ENCODE data around the gene TTLL13. TPM values are rescaled to one million over a fixed set of nuclear protein-coding genes. Genes with fewer than 3 reads are reported as not detected.
"Not testable (repeated sequence)": the region's sequence is repeated elsewhere in the genome, so short reads cannot be mapped to it uniquely, and the experiment has no call there.

The TTLL13 gene
- total RNA-seq, 1 experiment from 2014 or later: not detected

- no TSS peak for BruUV-seq (replicated peaks)
- H3K79me2 ChIP-seq (ENCODE audit: low read length): no peaks in the 10 kb centered on the region
- TF ChIP-seq EZH2phosphoT487 (IDR thresholded peaks at IDR 0.05; ENCODE audit: borderline replicate concordance, low read length) (no peak), CTCF (conservative IDR thresholded peaks at IDR 0.05; ENCODE audit: low read depth, low read length) (no peak), EZH2 (IDR thresholded peaks at IDR 0.05; ENCODE audit: low read length, unreplicated experiment) (no peak)
- no peak for DNase-seq
- no peak overlapping the region for H2AFZ ChIP-seq (ENCODE audit: low read length)
- H3F3A ChIP-seq (ENCODE audit: low read length, unreplicated experiment): no peaks in the 10 kb centered on the region
- no peaks in the 10 kb centered on the region for H3K4me1 ChIP-seq (ENCODE audit: insufficient read depth, low read length)
- POLR2A ChIA-PET (ENCODE audit: unreplicated experiment): no interaction called here
- H3K9me3 ChIP-seq (ENCODE audit: low read length): no peaks in the 10 kb centered on the region
- no peak for ATAC-seq
- intact Hi-C loops (cut with micrococcal nuclease): no loop called here
- no peak overlapping the region for H3K27ac ChIP-seq (ENCODE audit: low read length)
- H3K9me2 ChIP-seq (replicated peaks; ENCODE audit: low read length): no peaks in the 10 kb centered on the region
- no peak overlapping the region for H3K4me2 ChIP-seq (ENCODE audit: low read length)
- H4K20me1 ChIP-seq (ENCODE audit: low read length): no peaks in the 10 kb centered on the region
- H3K36me3 ChIP-seq (ENCODE audit: low read depth, low read length): no peaks in the 10 kb centered on the region
- H3K9ac ChIP-seq (ENCODE audit: low read length): no peak overlapping the region
- H3K27me3 ChIP-seq (ENCODE audit: low read length): no peaks in the 10 kb centered on the region
- CTCF ChIA-PET: no interaction called here
- H3K4me3 ChIP-seq (ENCODE audit: low read length): no peak overlapping the region
Measured at GRCh38 chr15:90294601-90295269, 45.4 kb downstream of the TTLL13 start.

GRCh38 chr15:90295270-90295648 lies 45.9 kb downstream of the TTLL13 start:
- BruUV-seq (replicated peaks): no TSS peak
- no peak for TF ChIP-seq EZH2phosphoT487 (IDR thresholded peaks at IDR 0.05; ENCODE audit: borderline replicate concordance, low read length)
- no peak for TF ChIP-seq EZH2 (IDR thresholded peaks at IDR 0.05; ENCODE audit: low read length, unreplicated experiment)
- no peak for TF ChIP-seq CTCF (conservative IDR thresholded peaks at IDR 0.05; ENCODE audit: low read depth, low read length)
- no peaks in the 10 kb centered on the region for H3K9me3 ChIP-seq (ENCODE audit: low read length)
- DNase-seq: no peak
- no peaks in the 10 kb centered on the region for H4K20me1 ChIP-seq (ENCODE audit: low read length)
- ChIA-PET POLR2A (ENCODE audit: unreplicated experiment) (no interaction called here), CTCF (no interaction called here)
- no peaks in the 10 kb centered on the region for H3K36me3 ChIP-seq (ENCODE audit: low read depth, low read length)
- no peak overlapping the region for H3K4me3 ChIP-seq (ENCODE audit: low read length)
- H3K9me2 ChIP-seq (replicated peaks; ENCODE audit: low read length): no peaks in the 10 kb centered on the region
- H2AFZ ChIP-seq (ENCODE audit: low read length): no peak overlapping the region
- no peak overlapping the region for H3K9ac ChIP-seq (ENCODE audit: low read length)
- no peaks in the 10 kb centered on the region for H3K4me1 ChIP-seq (ENCODE audit: insufficient read depth, low read length)
- no peak overlapping the region for H3K4me2 ChIP-seq (ENCODE audit: low read length)
- no peak overlapping the region for H3K27ac ChIP-seq (ENCODE audit: low read length)
- no peaks in the 10 kb centered on the region for H3K79me2 ChIP-seq (ENCODE audit: low read length)
- intact Hi-C loops (cut with micrococcal nuclease): no loop called here
- no peaks in the 10 kb centered on the region for H3K27me3 ChIP-seq (ENCODE audit: low read length)
- no peak for ATAC-seq
- no peaks in the 10 kb centered on the region for H3F3A ChIP-seq (ENCODE audit: low read length, unreplicated experiment)

- not testable (repeated sequence) for DNase-seq
Measured at GRCh38 chr15:90296316-90296884, 47.0 kb downstream of the TTLL13 start.

More at GRCh38 chr15:90296316-90296884, 47.0 kb downstream of the TTLL13 start:
- H3K4me3 ChIP-seq (ENCODE audit: low read length); H3K79me2 ChIP-seq (ENCODE audit: low read length); CTCF ChIA-PET; H3K36me3 ChIP-seq (ENCODE audit: low read depth, low read length); H3F3A ChIP-seq (ENCODE audit: low read length, unreplicated experiment); ATAC-seq; H3K4me2 ChIP-seq (ENCODE audit: low read length); H4K20me1 ChIP-seq (ENCODE audit: low read length); H3K9me2 ChIP-seq (replicated peaks; ENCODE audit: low read length); POLR2A ChIA-PET (ENCODE audit: unreplicated experiment); H3K4me1 ChIP-seq (ENCODE audit: insufficient read depth, low read length); H2AFZ ChIP-seq (ENCODE audit: low read length); H3K9me3 ChIP-seq (ENCODE audit: low read length); BruUV-seq (replicated peaks); intact Hi-C loops (cut with micrococcal nuclease); H3K9ac ChIP-seq (ENCODE audit: low read length); H3K27ac ChIP-seq (ENCODE audit: low read length); H3K27me3 ChIP-seq (ENCODE audit: low read length): not testable (repeated sequence)
